ENCODE measurements around the gene ADGRA1.

Gene ADGRA1

GRCh38 chr10:133105686-133106390, 18.1 kb downstream of the ADGRA1 start:
- intact Hi-C loops (cut with DNase I; ENCODE audit: low total_unique reads): no loop called here
- DNase-seq: no peak
- H3K4me1 ChIP-seq: peaks cover 0 to 6% (median 3%) of the 10 kb centered on the region in 4 donors
- H3K9me3 ChIP-seq: peaks cover 6 to 39% (median 36%) of the 10 kb centered on the region in 3 donors
- no peak overlapping the region for H3K4me3 ChIP-seq
- H3K27me3 ChIP-seq: peaks cover 0 to 58% of the 10 kb centered on the region in 2 donors
- TF ChIP-seq CTCF (IDR thresholded peaks at IDR 0.05): no peak
- H3K27ac ChIP-seq: no peak overlapping the region
- H3K36me3 ChIP-seq: no peaks in the 10 kb centered on the region

- no peak overlapping the region for H3K27ac ChIP-seq
- H3K27me3 ChIP-seq: peaks cover 0 to 52% of the 10 kb centered on the region in 2 donors
- no peaks in the 10 kb centered on the region for H3K36me3 ChIP-seq
- TF ChIP-seq CTCF (IDR thresholded peaks at IDR 0.05): no peak
- DNase-seq: no peak
- peaks cover 6 to 39% (median 36%) of the 10 kb centered on the region in 3 donors for H3K9me3 ChIP-seq
- no peaks in the 10 kb centered on the region for H3K4me1 ChIP-seq
- no peak overlapping the region for H3K4me3 ChIP-seq
- intact Hi-C loops (cut with DNase I; ENCODE audit: low total_unique reads): no loop called here
Observed at GRCh38 chr10:133106516-133106915, 18.8 kb downstream of the ADGRA1 start.

- Histone ChIP-seq H3K27me3 (peaks cover 0 to 42% of the 10 kb centered on the region in 2 donors), H3K36me3 (no peaks in the 10 kb centered on the region), H3K27ac (no peak overlapping the region), H3K4me3 (no peak overlapping the region), H3K9me3 (peaks cover 6 to 39% (median 36%) of the 10 kb centered on the region in 3 donors), H3K4me1 (no peaks in the 10 kb centered on the region)
- no peak for TF ChIP-seq CTCF (IDR thresholded peaks at IDR 0.05)
- intact Hi-C loops (cut with DNase I; ENCODE audit: low total_unique reads): no loop called here
- DNase-seq: no peak
Observed at GRCh38 chr10:133107442-133107841, 19.7 kb downstream of the ADGRA1 start.

- H3K27ac ChIP-seq: no peak overlapping the region
- H3K4me1 ChIP-seq: no peaks in the 10 kb centered on the region
- no peaks in the 10 kb centered on the region for H3K36me3 ChIP-seq
- TF ChIP-seq CTCF (IDR thresholded peaks at IDR 0.05): no peak
- intact Hi-C loops (cut with DNase I; ENCODE audit: low total_unique reads): no loop called here
- no peak for DNase-seq
- peaks cover 6 to 39% (median 36%) of the 10 kb centered on the region in 3 donors for H3K9me3 ChIP-seq
- H3K4me3 ChIP-seq: no peak overlapping the region
- peaks cover 0 to 23% of the 10 kb centered on the region in 2 donors for H3K27me3 ChIP-seq
Observed at GRCh38 chr10:133109711-133110110, 22.0 kb downstream of the ADGRA1 start.

- Histone ChIP-seq H3K36me3 (no peaks in the 10 kb centered on the region), H3K27me3 (peaks cover 0 to 23% of the 10 kb centered on the region in 2 donors), H3K27ac (no peak overlapping the region), H3K4me3 (no peak overlapping the region), H3K9me3 (peaks cover 6 to 39% (median 36%) of the 10 kb centered on the region in 3 donors), H3K4me1 (no peaks in the 10 kb centered on the region)
- no peak for DNase-seq
- TF ChIP-seq CTCF (IDR thresholded peaks at IDR 0.05): no peak
- intact Hi-C loops (cut with DNase I; ENCODE audit: low total_unique reads): no loop called here
Observed at GRCh38 chr10:133110133-133110532, 22.4 kb downstream of the ADGRA1 start.

Measured in tibial artery (tissue), 4 donors.